OCI-LY1 (cell line): ENCODE data around the gene GC.
A peak's percentile ranks its signal among the peaks of the same experiment; 100 is the strongest.

Experiments
- H2AFZ ChIP-seq: fragments of 200-600 bp; sonication (generic), shearing (Covaris generic); 2 replicates; pipeline ENCODE4 v1.6.0; 2014; ENCODE audit warnings: antibody characterized with exemption, mild to moderate bottlenecking, low read length
- H3F3A ChIP-seq: fragments of 200-600 bp; sonication (generic), shearing (Covaris generic); 2 replicates; pipeline ENCODE4 v1.6.0; 2014; ENCODE audit warnings: mild to moderate bottlenecking, antibody characterized with exemption, low read length, moderate library complexity; ENCODE audit not compliant: insufficient read depth
- H3K27ac ChIP-seq: fragments of 200-600 bp; sonication (generic); 2 replicates; pipeline ENCODE4 v1.5.1; 2014; ENCODE audit warnings: low read length, mixed run types, mild to moderate bottlenecking, low read depth; ENCODE audit not compliant: poor library complexity, severe bottlenecking
- H3K27me3 ChIP-seq: fragments of 200-600 bp; sonication (generic); 2 replicates; pipeline ENCODE4 v1.6.0; 2014; ENCODE audit warnings: antibody characterized with exemption, mild to moderate bottlenecking, low read length, moderate library complexity; ENCODE audit not compliant: insufficient read depth
- H3K36me3 ChIP-seq: fragments of 200-600 bp; sonication (generic); 2 replicates; pipeline ENCODE4 v1.6.1; 2014; ENCODE audit warnings: mild to moderate bottlenecking, antibody characterized with exemption, low read length, moderate library complexity, mixed read lengths; ENCODE audit not compliant: insufficient read depth
- H3K4me1 ChIP-seq: fragments of 200-600 bp; sonication (generic); 2 replicates; pipeline ENCODE4 v1.5.1; 2014; ENCODE audit warnings: mild to moderate bottlenecking, low read length, moderate library complexity; ENCODE audit not compliant: insufficient read depth, severe bottlenecking
- H3K4me2 ChIP-seq: fragments of 200-600 bp; sonication (generic), shearing (Covaris generic); 2 replicates; pipeline ENCODE4 v1.6.1; 2014; ENCODE audit warnings: low read length
- H3K4me3 ChIP-seq: fragments of 200-600 bp; sonication (generic); 2 replicates; pipeline ENCODE4 v1.5.1; 2014; ENCODE audit warnings: low read length, low read depth, mild to moderate bottlenecking, mixed read lengths; ENCODE audit not compliant: poor library complexity, severe bottlenecking
- H3K79me2 ChIP-seq: fragments of 200-600 bp; shearing (Covaris generic); 2 replicates; pipeline ENCODE4 v1.6.1; 2016; ENCODE audit warnings: mixed run types, low read length, mixed read lengths; ENCODE audit not compliant: insufficient read depth
- H3K9ac ChIP-seq: fragments of 200-600 bp; sonication (generic), shearing (Covaris generic); 2 replicates; pipeline ENCODE4 v1.6.1; 2014; ENCODE audit warnings: mild to moderate bottlenecking, low read length, mixed read lengths
- H3K9me2 ChIP-seq: fragments of 200-600 bp; sonication (generic), shearing (Covaris generic); 2 replicates; pipeline ENCODE4 v1.6.1; 2014; ENCODE audit warnings: low read depth, mild to moderate bottlenecking, low read length, mixed read lengths
- H3K9me3 ChIP-seq: fragments of 200-600 bp; shearing (Covaris generic); 2 replicates; pipeline ENCODE4 v1.6.1; 2014; ENCODE audit warnings: low read length, mixed read lengths
- H4K20me1 ChIP-seq: fragments of 200-600 bp; sonication (generic), shearing (Covaris generic); 2 replicates; pipeline ENCODE4 v1.6.0; 2016; ENCODE audit warnings: mild to moderate bottlenecking, low read length; ENCODE audit not compliant: insufficient read depth
- EZH2 ChIP-seq: fragments of 200-600 bp; sonication (generic), shearing (Covaris generic); IDR thresholded peaks from 2 replicates; pipeline ENCODE4 v1.8.0; 2017; ENCODE audit warnings: borderline replicate concordance, mixed run types, mild to moderate bottlenecking, antibody characterized with exemption, low read length, moderate library complexity, mixed read lengths
- TF ChIP-seq, protein P1 (sequence below): fragments of 200-600 bp; sonication (generic), shearing (Covaris generic); IDR thresholded peaks from 2 replicates; pipeline ENCODE4 v1.5.1; 2017; ENCODE audit warnings: mild to moderate bottlenecking, antibody characterized with exemption, low read length, moderate library complexity, mixed read lengths

The GC gene, protein sequence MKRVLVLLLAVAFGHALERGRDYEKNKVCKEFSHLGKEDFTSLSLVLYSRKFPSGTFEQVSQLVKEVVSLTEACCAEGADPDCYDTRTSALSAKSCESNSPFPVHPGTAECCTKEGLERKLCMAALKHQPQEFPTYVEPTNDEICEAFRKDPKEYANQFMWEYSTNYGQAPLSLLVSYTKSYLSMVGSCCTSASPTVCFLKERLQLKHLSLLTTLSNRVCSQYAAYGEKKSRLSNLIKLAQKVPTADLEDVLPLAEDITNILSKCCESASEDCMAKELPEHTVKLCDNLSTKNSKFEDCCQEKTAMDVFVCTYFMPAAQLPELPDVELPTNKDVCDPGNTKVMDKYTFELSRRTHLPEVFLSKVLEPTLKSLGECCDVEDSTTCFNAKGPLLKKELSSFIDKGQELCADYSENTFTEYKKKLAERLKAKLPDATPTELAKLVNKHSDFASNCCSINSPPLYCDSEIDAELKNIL

DNA sequence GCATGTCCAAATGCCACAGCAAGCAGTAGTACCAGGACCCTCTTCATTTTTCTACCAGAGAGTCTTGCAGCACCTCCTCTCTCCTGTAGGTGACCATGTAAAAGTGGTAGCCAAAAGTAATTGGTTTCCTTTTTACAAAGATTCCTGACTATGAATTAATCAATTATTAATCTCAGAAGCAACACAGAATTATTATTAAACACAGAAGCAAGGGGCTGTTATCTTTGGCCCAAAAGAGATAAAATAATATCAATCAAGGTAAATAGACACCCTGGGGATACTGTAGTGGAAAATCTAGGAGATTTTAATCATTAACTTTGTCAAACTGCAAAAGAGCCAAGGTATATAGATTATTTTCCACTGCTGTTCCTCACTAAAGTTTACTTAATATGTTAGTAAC is at the start of gene GC:
Gene GC, minus strand, starts transcription at position 108 of the 400 bp plus-strand sequence. Its CDS starts 61 bp downstream, at position 47.
- Histone ChIP-seq H4K20me1 (no peaks in the 10 kb centered on the region), H3K9me2 (no peaks in the 10 kb centered on the region), H3K4me1 (no peaks in the 10 kb centered on the region), H3K36me3 (no peaks in the 10 kb centered on the region), H3F3A (no peaks in the 10 kb centered on the region), H3K4me2 (no peak within 1 kb of the TSS), H3K4me3 (no peak within 1 kb of the TSS), H3K9ac (no peak within 1 kb of the TSS), H3K9me3 (no peaks in the 10 kb centered on the region), H3K27ac (no peak within 1 kb of the TSS), H3K27me3 (no peaks in the 10 kb centered on the region), H2AFZ (no peak within 1 kb of the TSS), H3K79me2 (no peaks in the 10 kb centered on the region)
- no peak for TF ChIP-seq EZH2
- TF ChIP-seq, protein P1, sequence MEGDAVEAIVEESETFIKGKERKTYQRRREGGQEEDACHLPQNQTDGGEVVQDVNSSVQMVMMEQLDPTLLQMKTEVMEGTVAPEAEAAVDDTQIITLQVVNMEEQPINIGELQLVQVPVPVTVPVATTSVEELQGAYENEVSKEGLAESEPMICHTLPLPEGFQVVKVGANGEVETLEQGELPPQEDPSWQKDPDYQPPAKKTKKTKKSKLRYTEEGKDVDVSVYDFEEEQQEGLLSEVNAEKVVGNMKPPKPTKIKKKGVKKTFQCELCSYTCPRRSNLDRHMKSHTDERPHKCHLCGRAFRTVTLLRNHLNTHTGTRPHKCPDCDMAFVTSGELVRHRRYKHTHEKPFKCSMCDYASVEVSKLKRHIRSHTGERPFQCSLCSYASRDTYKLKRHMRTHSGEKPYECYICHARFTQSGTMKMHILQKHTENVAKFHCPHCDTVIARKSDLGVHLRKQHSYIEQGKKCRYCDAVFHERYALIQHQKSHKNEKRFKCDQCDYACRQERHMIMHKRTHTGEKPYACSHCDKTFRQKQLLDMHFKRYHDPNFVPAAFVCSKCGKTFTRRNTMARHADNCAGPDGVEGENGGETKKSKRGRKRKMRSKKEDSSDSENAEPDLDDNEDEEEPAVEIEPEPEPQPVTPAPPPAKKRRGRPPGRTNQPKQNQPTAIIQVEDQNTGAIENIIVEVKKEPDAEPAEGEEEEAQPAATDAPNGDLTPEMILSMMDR: 0 out of 2 replicates have a peak, but pooled peaks have one; percentile 6

- Histone ChIP-seq H3K4me2 (no peak overlapping the region), H3K9me3 (no peaks in the 10 kb centered on the region), H3K36me3 (no peaks in the 10 kb centered on the region), H4K20me1 (no peaks in the 10 kb centered on the region), H2AFZ (no peak overlapping the region), H3K27ac (no peak overlapping the region), H3K4me1 (no peaks in the 10 kb centered on the region), H3K9me2 (no peaks in the 10 kb centered on the region), H3K9ac (no peak overlapping the region), H3F3A (no peaks in the 10 kb centered on the region), H3K79me2 (no peaks in the 10 kb centered on the region), H3K27me3 (no peaks in the 10 kb centered on the region), H3K4me3 (no peak overlapping the region)
- TF ChIP-seq EZH2: no peak
- TF ChIP-seq, protein P1: no peak
Observed at GRCh38 chr4:71833232-71833900, 49.5 kb upstream of the GC start.

- no peak overlapping the region for H2AFZ ChIP-seq
- H3K9ac ChIP-seq: no peak overlapping the region
Observed at GRCh38 chr4:71832049-71832448, 48.2 kb upstream of the GC start.

More at GRCh38 chr4:71832049-71832448, 48.2 kb upstream of the GC start:
- H3K4me1 ChIP-seq: no peaks in the 10 kb centered on the region
- no peaks in the 10 kb centered on the region for H3K9me2 ChIP-seq
- no peaks in the 10 kb centered on the region for H3K79me2 ChIP-seq
- H3K9me3 ChIP-seq: no peaks in the 10 kb centered on the region
- no peaks in the 10 kb centered on the region for H3F3A ChIP-seq
- H4K20me1 ChIP-seq: no peaks in the 10 kb centered on the region
- H3K27ac ChIP-seq: no peak overlapping the region
- no peaks in the 10 kb centered on the region for H3K27me3 ChIP-seq
- H3K4me3 ChIP-seq: no peak overlapping the region
- no peak overlapping the region for H3K4me2 ChIP-seq
- no peak for TF ChIP-seq EZH2
- TF ChIP-seq, protein P1: no peak
- H3K36me3 ChIP-seq: no peaks in the 10 kb centered on the region
